IMR-90 (cell line): ENCODE results near the gene FCRL5. TPM values are rescaled to one million over a fixed set of nuclear protein-coding genes. Genes with fewer than 3 reads are reported as not detected.

Source experiments
- ATAC-seq: fragments of 200-7000 bp; cut with Tn5 transposase; 2 replicates; pipeline ENCODE4 v1.9.1; 2020; ENCODE audit warnings: low read depth, mild to moderate bottlenecking, moderate library complexity
- BruUV-seq: library from RNA; stranded (reverse); fragments of 400-500 nt; replicated peaks from 2 replicates; lab custom pipeline; 2021; lab: Mats Ljungman, UMichigan
- CTCF ChIA-PET: fragments of 300-600 bp; formaldehyde crosslinking; extraction: SDS; loops from one replicate; lab custom pipeline; 2021; ENCODE audit warnings: antibody characterized with exemption; lab: Yijun Ruan, JAX
- POLR2A ChIA-PET: fragments of 300-600 bp; sonication (Branson Sonifier 250); formaldehyde crosslinking; loops from one replicate; lab custom pipeline; 2022; ENCODE audit warnings: antibody characterized with exemption; ENCODE audit not compliant: unreplicated experiment; lab: Charles Lee
- DNase-seq: peaks from one replicate; pipeline ENCODE4 v3.0.0; 2013
- H2AFZ ChIP-seq: replicated peaks from 2 replicates; pipeline ENCODE3; 2013; ENCODE audit warnings: low read length, mild to moderate bottlenecking; ENCODE audit not compliant: poor library complexity
- H2AK5ac ChIP-seq: 2 replicates; pipeline ENCODE4 v1.6.1; 2013; ENCODE audit warnings: low read depth, low read length, inconsistent platforms
- H2AK9ac ChIP-seq: replicated peaks from 2 replicates; pipeline ENCODE3; 2013; ENCODE audit warnings: mild to moderate bottlenecking, low read depth, low read length, moderate library complexity; ENCODE audit not compliant: poor library complexity
- H2BK120ac ChIP-seq: 2 replicates; pipeline ENCODE4 v1.6.1; 2013; ENCODE audit warnings: low read depth, low read length, inconsistent platforms
- H2BK15ac ChIP-seq: 3 replicates; pipeline ENCODE4 v1.6.1; 2013; ENCODE audit warnings: low read depth, low read length, inconsistent platforms
- H2BK20ac ChIP-seq: 2 replicates; pipeline ENCODE4 v1.6.1; 2013; ENCODE audit warnings: low read depth, mild to moderate bottlenecking, inconsistent platforms, low read length, moderate library complexity
- H2BK5ac ChIP-seq: 2 replicates; pipeline ENCODE4 v1.6.1; 2013; ENCODE audit warnings: mild to moderate bottlenecking, low read depth, low read length, inconsistent platforms; ENCODE audit not compliant: poor library complexity, severe bottlenecking
- H3K14ac ChIP-seq: replicated peaks from 2 replicates; pipeline ENCODE4 v1.6.1; 2013; ENCODE audit warnings: low read depth, low read length, inconsistent platforms
- H3K18ac ChIP-seq: 2 replicates; pipeline ENCODE4 v1.6.1; 2013; ENCODE audit warnings: low read depth, low read length, control low read depth
- H3K23ac ChIP-seq: 2 replicates; pipeline ENCODE4 v1.6.1; 2013; ENCODE audit warnings: low read depth, low read length, inconsistent platforms
- H3K27ac ChIP-seq: 2 replicates; pipeline ENCODE4 v1.5.1; 2013; ENCODE audit warnings: mild to moderate bottlenecking, control low read depth, low read length; ENCODE audit not compliant: insufficient read depth
- H3K27me3 ChIP-seq: 2 replicates; pipeline ENCODE4 v1.6.1; 2013; ENCODE audit warnings: low read length; ENCODE audit not compliant: control insufficient read depth, insufficient read depth
- H3K36me3 ChIP-seq: 2 replicates; pipeline ENCODE4 v1.6.1; 2013; ENCODE audit warnings: low read length, mixed read lengths; ENCODE audit not compliant: control insufficient read depth, insufficient read depth
- H3K4ac ChIP-seq: 2 replicates; pipeline ENCODE4 v1.6.1; 2013; ENCODE audit warnings: low read depth, low read length, inconsistent platforms
- H3K4me1 ChIP-seq: 2 replicates; pipeline ENCODE4 v1.6.1; 2013; ENCODE audit warnings: low read length, mixed read lengths; ENCODE audit not compliant: control insufficient read depth, insufficient read depth
- H3K4me2 ChIP-seq: 2 replicates; pipeline ENCODE4 v1.6.1; 2013; ENCODE audit warnings: low read depth, mild to moderate bottlenecking, control low read depth, low read length, moderate library complexity
- H3K4me3 ChIP-seq: 2 replicates; pipeline ENCODE4 v1.5.1; 2013; ENCODE audit warnings: low read depth, mild to moderate bottlenecking, control low read depth, low read length, moderate library complexity; ENCODE audit not compliant: insufficient read depth
- H3K56ac ChIP-seq: 2 replicates; pipeline ENCODE4 v1.6.1; 2013; ENCODE audit warnings: low read length, inconsistent platforms; ENCODE audit not compliant: insufficient read depth; ENCODE audit errors: extremely low read depth
- H3K79me1 ChIP-seq, 2 experiments: 2 replicates each; pipeline ENCODE4 v1.6.1; 2013; ENCODE audit warnings: low read length in 2 of 2, inconsistent platforms in 1 of 2, low read depth in 1 of 2
- H3K9ac ChIP-seq: 2 replicates; pipeline ENCODE4 v1.6.1; 2013; ENCODE audit warnings: low read depth, low read length, control low read depth
- H3K9me1 ChIP-seq: 2 replicates; pipeline ENCODE4 v1.6.1; 2013; ENCODE audit warnings: low read length, inconsistent platforms; ENCODE audit not compliant: insufficient read depth
- H3K9me3 ChIP-seq: 2 replicates; pipeline ENCODE4 v1.6.1; 2013; ENCODE audit warnings: low read length; ENCODE audit not compliant: control insufficient read depth, insufficient read depth
- H4K20me1 ChIP-seq: 2 replicates; pipeline ENCODE4 v1.6.1; 2013; ENCODE audit warnings: low read length, inconsistent platforms; ENCODE audit not compliant: insufficient read depth
- H4K5ac ChIP-seq: 2 replicates; pipeline ENCODE4 v1.6.1; 2013; ENCODE audit warnings: mild to moderate bottlenecking, low read depth, low read length, control low read depth
- H4K8ac ChIP-seq, 2 experiments: 2 replicates each; pipeline ENCODE4 v1.6.1; 2013; ENCODE audit warnings: low read depth in 2 of 2, low read length in 2 of 2, control low read depth in 1 of 2, inconsistent platforms in 1 of 2
- H4K91ac ChIP-seq: 2 replicates; pipeline ENCODE4 v1.6.1; 2013; ENCODE audit warnings: low read depth, low read length, inconsistent platforms; ENCODE audit not compliant: insufficient read depth
- BHLHE40 ChIP-seq: fragments of 150-350 bp; IDR thresholded peaks from 2 replicates; pipeline ENCODE4 v1.6.1; 2016; ENCODE audit warnings: mild to moderate bottlenecking, low read depth, low read length
- CHD1 ChIP-seq: IDR thresholded peaks from 2 replicates; pipeline ENCODE4 v1.6.1; 2012; ENCODE audit warnings: low read depth, low read length, improper control_type of control experiment
- FOS ChIP-seq: fragments of 150-350 bp; IDR thresholded peaks from 2 replicates; pipeline ENCODE4 v1.6.1; 2016; ENCODE audit warnings: low read depth, low read length
- MAFK ChIP-seq: IDR thresholded peaks from 2 replicates; pipeline ENCODE4 v1.6.1; 2012; ENCODE audit warnings: low read depth, low read length, improper control_type of control experiment
- MAZ ChIP-seq: IDR thresholded peaks from 2 replicates; pipeline ENCODE4 v1.6.1; 2012; ENCODE audit warnings: low read depth, mild to moderate bottlenecking, low read length, improper control_type of control experiment, moderate library complexity, borderline replicate concordance
- NFE2L2 ChIP-seq: fragments of 150-350 bp; IDR thresholded peaks from 2 replicates; pipeline ENCODE4 v1.6.1; 2016; ENCODE audit warnings: low read depth, mild to moderate bottlenecking, low read length
- RCOR1 ChIP-seq: IDR thresholded peaks from 2 replicates; pipeline ENCODE4 v1.6.1; 2012; ENCODE audit warnings: mild to moderate bottlenecking, low read length, improper control_type of control experiment; ENCODE audit not compliant: insufficient replicate concordance
- WGBS, 2 experiments: methylation state at CpG; one replicate each; pipeline versions ENCODE4 v1.1.5 to v1.1.7; 2013; ENCODE audit warnings: missing lambda C conversion rate in 2 of 2; ENCODE audit not compliant: insufficient read length in 1 of 2; ENCODE audit errors: extremely low coverage in 2 of 2; 5-methylcytosine and 5-hydroxymethylcytosine counted together
- dilution Hi-C: fragments of 300-500 bp; cut with HindIII; formaldehyde crosslinking; loops from one replicate; pipeline ENCODE4 v1.14.3; 2018; ENCODE audit warnings: low sequenced_read_pairs; ENCODE audit not compliant: unreplicated experiment
- in situ Hi-C: fragments of 300-500 bp; cut with MboI; formaldehyde crosslinking; loops from 3 replicates; pipeline ENCODE4 v1.14.3; 2019; ENCODE audit warnings: low sequenced_read_pairs, inconsistent platforms, mixed read lengths
- intact Hi-C: fragments of 100-400 bp; cut with micrococcal nuclease; formaldehyde crosslinking; loops from 2 replicates; pipeline ENCODE4 v1.10.0; 2022
- polyA plus RNA-seq, 3 experiments: library from polyadenylated mRNA; depleted of rRNA; stranded (reverse); fragments of >200 nt; gene quantifications; 2 replicates each; pipeline ENCODE4 v1.2.3, GENCODE V29; 2012; ENCODE audit warnings: low replicate concordance in 1 of 3
- total RNA-seq: library from RNA; depleted of rRNA; stranded (reverse); fragments of >200 nt; gene quantifications from 2 replicates; pipeline ENCODE4 v1.2.3, GENCODE V29; 2012
- TF ChIP-seq, protein P1 (sequence below): fragments of 150-350 bp; IDR thresholded peaks from 2 replicates; pipeline ENCODE4 v1.6.1; 2016; ENCODE audit warnings: low read depth, mild to moderate bottlenecking, low read length, moderate library complexity, borderline replicate concordance
- TF ChIP-seq, protein P2 (sequence below): fragments of 150-350 bp; IDR thresholded peaks from 2 replicates; pipeline ENCODE4 v1.6.1; 2017; ENCODE audit warnings: mild to moderate bottlenecking, antibody characterized with exemption, low read length, low read depth
- TF ChIP-seq, protein P3 (sequence below): conservative IDR thresholded peaks from 2 replicates; pipeline ENCODE4 v1.5.1; 2012; ENCODE audit warnings: mild to moderate bottlenecking, low read depth, low read length, improper control_type of control experiment

FCRL5 gene
- total and polyA plus RNA-seq, 2 of the 4 experiments (the other 2 are of a cell fraction) = not detected

DNA sequence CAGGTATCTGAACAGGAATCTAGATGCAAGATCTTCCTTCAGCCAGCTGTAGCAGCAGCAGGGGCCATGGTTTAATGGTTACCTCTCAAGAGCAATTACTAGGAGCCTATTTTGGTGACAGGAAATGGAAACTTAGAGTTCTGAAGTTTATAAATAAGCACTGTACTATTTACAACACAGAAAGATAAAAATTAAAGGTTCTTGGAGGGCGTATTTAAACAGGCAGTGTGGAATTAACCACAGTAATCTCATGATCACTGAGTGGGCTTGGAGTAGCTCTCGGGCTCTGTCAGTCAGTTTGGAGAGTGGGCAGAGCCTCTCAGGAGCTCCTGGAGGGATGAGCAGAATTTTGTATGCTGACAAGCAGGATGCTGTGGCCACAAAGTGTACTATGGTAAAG, 10.2 kb upstream of the FCRL5 start:
- Histone ChIP-seq H3K4me3 (no peak overlapping the region), H3K27ac (no peak overlapping the region), H3K56ac (no peak overlapping the region), H3K27me3 (no peaks in the 10 kb centered on the region), H3K14ac (no peak overlapping the region), H3K9me3 (no peaks in the 10 kb centered on the region), H3K4ac (no peak overlapping the region), H2BK20ac (no peak overlapping the region), H2AK5ac (no peak overlapping the region), H2AFZ (no peak overlapping the region), H4K8ac (no peak overlapping the region), H3K9ac (no peak overlapping the region), H3K23ac (no peak overlapping the region), H4K91ac (no peak overlapping the region), H3K4me2 (no peak overlapping the region), H3K36me3 (no peaks in the 10 kb centered on the region), H2AK9ac (no peak overlapping the region), H3K9me1 (no peaks in the 10 kb centered on the region), H2BK5ac (no peak overlapping the region), H4K5ac (no peak overlapping the region), H3K4me1 (no peaks in the 10 kb centered on the region), H4K20me1 (no peaks in the 10 kb centered on the region), H2BK120ac (no peak overlapping the region), H3K79me1 (no peaks in the 10 kb centered on the region), H2BK15ac (no peak overlapping the region), H3K18ac (no peak overlapping the region)
- no peak for ATAC-seq
- CTCF ChIA-PET = interaction anchor here (1.8 kb wide), 1 partner anchor 18 kb away, joined by 5 read pairs; no protein-coding TSS in a partner anchor
- 0% methylated on average over 1 of the region's 2 CpGs; no CpG with 5 or more reads in 1 of the 2 experiments for WGBS, 2 experiments
- dilution Hi-C loops = no loop called here
- POLR2A ChIA-PET = no interaction called here
- DNase-seq = no peak
- in situ Hi-C loops = no loop called here
- BruUV-seq = no TSS peak
- no peak for TF ChIP-seq FOS
- TF ChIP-seq, protein P1, sequence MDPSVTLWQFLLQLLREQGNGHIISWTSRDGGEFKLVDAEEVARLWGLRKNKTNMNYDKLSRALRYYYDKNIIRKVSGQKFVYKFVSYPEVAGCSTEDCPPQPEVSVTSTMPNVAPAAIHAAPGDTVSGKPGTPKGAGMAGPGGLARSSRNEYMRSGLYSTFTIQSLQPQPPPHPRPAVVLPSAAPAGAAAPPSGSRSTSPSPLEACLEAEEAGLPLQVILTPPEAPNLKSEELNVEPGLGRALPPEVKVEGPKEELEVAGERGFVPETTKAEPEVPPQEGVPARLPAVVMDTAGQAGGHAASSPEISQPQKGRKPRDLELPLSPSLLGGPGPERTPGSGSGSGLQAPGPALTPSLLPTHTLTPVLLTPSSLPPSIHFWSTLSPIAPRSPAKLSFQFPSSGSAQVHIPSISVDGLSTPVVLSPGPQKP = no peak
- no peak for TF ChIP-seq NFE2L2
- TF ChIP-seq BHLHE40 = no peak
- no peak for TF ChIP-seq RCOR1
- TF ChIP-seq, protein P2, sequence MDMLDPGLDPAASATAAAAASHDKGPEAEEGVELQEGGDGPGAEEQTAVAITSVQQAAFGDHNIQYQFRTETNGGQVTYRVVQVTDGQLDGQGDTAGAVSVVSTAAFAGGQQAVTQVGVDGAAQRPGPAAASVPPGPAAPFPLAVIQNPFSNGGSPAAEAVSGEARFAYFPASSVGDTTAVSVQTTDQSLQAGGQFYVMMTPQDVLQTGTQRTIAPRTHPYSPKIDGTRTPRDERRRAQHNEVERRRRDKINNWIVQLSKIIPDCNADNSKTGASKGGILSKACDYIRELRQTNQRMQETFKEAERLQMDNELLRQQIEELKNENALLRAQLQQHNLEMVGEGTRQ = no peak
- TF ChIP-seq MAFK = no peak
- TF ChIP-seq, protein P3, sequence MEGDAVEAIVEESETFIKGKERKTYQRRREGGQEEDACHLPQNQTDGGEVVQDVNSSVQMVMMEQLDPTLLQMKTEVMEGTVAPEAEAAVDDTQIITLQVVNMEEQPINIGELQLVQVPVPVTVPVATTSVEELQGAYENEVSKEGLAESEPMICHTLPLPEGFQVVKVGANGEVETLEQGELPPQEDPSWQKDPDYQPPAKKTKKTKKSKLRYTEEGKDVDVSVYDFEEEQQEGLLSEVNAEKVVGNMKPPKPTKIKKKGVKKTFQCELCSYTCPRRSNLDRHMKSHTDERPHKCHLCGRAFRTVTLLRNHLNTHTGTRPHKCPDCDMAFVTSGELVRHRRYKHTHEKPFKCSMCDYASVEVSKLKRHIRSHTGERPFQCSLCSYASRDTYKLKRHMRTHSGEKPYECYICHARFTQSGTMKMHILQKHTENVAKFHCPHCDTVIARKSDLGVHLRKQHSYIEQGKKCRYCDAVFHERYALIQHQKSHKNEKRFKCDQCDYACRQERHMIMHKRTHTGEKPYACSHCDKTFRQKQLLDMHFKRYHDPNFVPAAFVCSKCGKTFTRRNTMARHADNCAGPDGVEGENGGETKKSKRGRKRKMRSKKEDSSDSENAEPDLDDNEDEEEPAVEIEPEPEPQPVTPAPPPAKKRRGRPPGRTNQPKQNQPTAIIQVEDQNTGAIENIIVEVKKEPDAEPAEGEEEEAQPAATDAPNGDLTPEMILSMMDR = no peak
- no peak for TF ChIP-seq CHD1
- TF ChIP-seq MAZ = no peak
- intact Hi-C loops = no loop called here
